ENCODE measurements around the gene HBEGF. TPM values are rescaled to one million over a fixed set of nuclear protein-coding genes. Genes with fewer than 3 reads are reported as not detected.

The HBEGF gene
- total and polyA plus RNA-seq, 2 donors (not counting 1 experiment from before 2014, with no cell fraction given), result 1.8 to 10.3 TPM

GRCh38 chr5:140338336-140338735 lies 8.1 kb downstream of the HBEGF start:
- Histone ChIP-seq H3K4me1 (ENCODE audit: control insufficient read depth, extremely low read depth, insufficient read depth, low read length) (peaks cover 14% of the 10 kb centered on the region), H3K79me2 (ENCODE audit: control insufficient read depth, insufficient read depth, low read length) (peaks cover 9% of the 10 kb centered on the region), H3K27me3 (ENCODE audit: control insufficient read depth, insufficient read depth, low read length) (no peaks in the 10 kb centered on the region), H3K4me2 (ENCODE audit: extremely low read depth, insufficient read depth, low read length) (no peak overlapping the region), H3K36me3 (ENCODE audit: control insufficient read depth, insufficient read depth, low read length) (peaks cover 8% of the 10 kb centered on the region), H2AFZ (ENCODE audit: low read length) (no peak overlapping the region), H3K9me3 (ENCODE audit: control insufficient read depth, insufficient read depth, low read depth, low read length) (no peaks in the 10 kb centered on the region), H3K4me3 (replicated peaks in 1 of 4; ENCODE audit: control extremely low read depth in 1 of 4, insufficient read depth in 1 of 4, low read depth in 3 of 4, low read length in 4 of 4) (no peak overlapping the region), H3K9ac (ENCODE audit: insufficient read depth, low read length) (no peak overlapping the region), H4K20me1 (ENCODE audit: control insufficient read depth, extremely low read depth, insufficient read depth, low read length) (no peaks in the 10 kb centered on the region), H3K27ac (ENCODE audit: insufficient read depth, low read length) (no peak overlapping the region)
- TF ChIP-seq CTCF (conservative IDR thresholded peaks at IDR 0.05 in 1 of 2, IDR thresholded peaks at IDR 0.05 in 1 of 2; ENCODE audit: low read depth in 1 of 2, low read length in 2 of 2) (no peak), EZH2 (IDR thresholded peaks at IDR 0.05; ENCODE audit: low read length, missing control alignments) (no peak)
- DNase-seq (ENCODE audit: low read depth in 2 of 2), result peak in 1 of 2 donors; percentile 52

DNA sequence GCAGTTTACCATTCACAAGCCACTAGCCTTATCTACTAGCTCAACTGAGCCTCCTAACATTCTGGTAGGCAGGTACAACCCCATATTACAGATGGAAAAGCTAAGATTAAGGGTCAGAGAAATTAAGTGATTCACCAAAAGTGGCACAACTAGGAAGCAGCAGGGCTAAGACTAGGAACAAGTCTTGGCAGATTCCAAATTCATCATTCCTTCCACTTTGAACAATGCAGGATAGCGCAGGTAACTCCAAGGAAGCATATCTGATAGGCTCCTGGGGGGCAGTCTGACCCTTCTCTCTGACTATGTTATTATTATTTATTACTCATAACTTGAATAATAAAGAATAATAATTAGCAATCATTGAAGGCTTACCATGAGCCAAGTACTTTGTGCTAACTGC lies 8.5 kb downstream of the HBEGF start:
- Histone ChIP-seq H2AFZ (ENCODE audit: low read length) (no peak overlapping the region), H3K36me3 (ENCODE audit: control insufficient read depth, insufficient read depth, low read length) (peaks cover 8% of the 10 kb centered on the region), H3K4me3 (replicated peaks in 1 of 4; ENCODE audit: control extremely low read depth in 1 of 4, insufficient read depth in 1 of 4, low read depth in 3 of 4, low read length in 4 of 4) (no peak overlapping the region), H3K27me3 (ENCODE audit: control insufficient read depth, insufficient read depth, low read length) (no peaks in the 10 kb centered on the region), H3K9me3 (ENCODE audit: control insufficient read depth, insufficient read depth, low read depth, low read length) (no peaks in the 10 kb centered on the region), H3K4me2 (ENCODE audit: extremely low read depth, insufficient read depth, low read length) (no peak overlapping the region), H4K20me1 (ENCODE audit: control insufficient read depth, extremely low read depth, insufficient read depth, low read length) (no peaks in the 10 kb centered on the region), H3K79me2 (ENCODE audit: control insufficient read depth, insufficient read depth, low read length) (peaks cover 9% of the 10 kb centered on the region), H3K27ac (ENCODE audit: insufficient read depth, low read length) (no peak overlapping the region), H3K4me1 (ENCODE audit: control insufficient read depth, extremely low read depth, insufficient read depth, low read length) (peaks cover 14% of the 10 kb centered on the region), H3K9ac (ENCODE audit: insufficient read depth, low read length) (no peak overlapping the region)
- DNase-seq (ENCODE audit: low read depth in 2 of 2), result no peak
- TF ChIP-seq CTCF (conservative IDR thresholded peaks at IDR 0.05 in 1 of 2, IDR thresholded peaks at IDR 0.05 in 1 of 2; ENCODE audit: low read depth in 1 of 2, low read length in 2 of 2), result no peak
- TF ChIP-seq EZH2 (IDR thresholded peaks at IDR 0.05; ENCODE audit: low read length, missing control alignments), result no peak

DNA sequence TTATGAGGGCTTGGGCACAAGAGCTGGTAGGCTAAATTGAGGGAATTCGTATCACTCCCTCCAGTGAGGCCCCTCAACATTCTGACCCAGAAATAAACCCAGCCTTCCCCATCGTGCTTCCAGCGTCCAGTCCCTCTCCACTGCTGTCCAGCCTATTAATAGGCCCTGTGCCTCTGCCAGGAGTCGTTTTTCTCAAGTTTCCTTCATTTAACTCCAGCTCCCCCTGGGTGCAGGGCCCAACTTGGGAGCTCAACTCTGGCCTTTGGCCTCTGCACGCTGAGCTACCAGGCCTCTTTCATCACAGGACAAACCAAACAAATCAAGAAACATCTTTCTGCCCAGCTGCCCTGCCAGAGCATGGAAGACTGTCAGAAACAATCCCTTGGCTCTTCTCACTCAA lies 10.0 kb downstream of the HBEGF start:
- peak in 1 of 2 donors; percentile 82 for DNase-seq (ENCODE audit: low read depth in 2 of 2)
- Histone ChIP-seq H3K27ac (ENCODE audit: insufficient read depth, low read length) (no peak overlapping the region), H3K4me2 (ENCODE audit: extremely low read depth, insufficient read depth, low read length) (no peak overlapping the region), H2AFZ (ENCODE audit: low read length) (no peak overlapping the region), H3K4me3 (replicated peaks in 1 of 4; ENCODE audit: control extremely low read depth in 1 of 4, insufficient read depth in 1 of 4, low read depth in 3 of 4, low read length in 4 of 4) (no peak overlapping the region), H3K9me3 (ENCODE audit: control insufficient read depth, insufficient read depth, low read depth, low read length) (no peaks in the 10 kb centered on the region), H3K4me1 (ENCODE audit: control insufficient read depth, extremely low read depth, insufficient read depth, low read length) (peaks cover 8% of the 10 kb centered on the region), H3K79me2 (ENCODE audit: control insufficient read depth, insufficient read depth, low read length) (peaks cover 5% of the 10 kb centered on the region), H3K27me3 (ENCODE audit: control insufficient read depth, insufficient read depth, low read length) (no peaks in the 10 kb centered on the region), H4K20me1 (ENCODE audit: control insufficient read depth, extremely low read depth, insufficient read depth, low read length) (no peaks in the 10 kb centered on the region), H3K36me3 (ENCODE audit: control insufficient read depth, insufficient read depth, low read length) (peaks cover 5% of the 10 kb centered on the region), H3K9ac (ENCODE audit: insufficient read depth, low read length) (no peak overlapping the region)
- TF ChIP-seq CTCF (conservative IDR thresholded peaks at IDR 0.05 in 1 of 2, IDR thresholded peaks at IDR 0.05 in 1 of 2; ENCODE audit: low read depth in 1 of 2, low read length in 2 of 2) (peak in 1 of 2 donors; percentile 8), EZH2 (IDR thresholded peaks at IDR 0.05; ENCODE audit: low read length, missing control alignments) (no peak)
